Neutrophil (primary cell): ENCODE results near the gene XYLT1.
A peak's percentile ranks its signal among the peaks of the same experiment; 100 is the strongest.

ENCODE experiments used
- H3K27ac ChIP-seq: fragments of 200-600 bp; sonication (generic); 2 replicates; pipeline ENCODE4 v1.5.1; 2016; ENCODE audit warnings: mild to moderate bottlenecking, moderate library complexity
- H3K27me3 ChIP-seq: fragments of 200-600 bp; sonication (generic); 2 replicates; pipeline ENCODE4 v1.6.0; 2016; ENCODE audit warnings: mild to moderate bottlenecking
- H3K36me3 ChIP-seq: fragments of 200-600 bp; sonication (generic); 2 replicates; pipeline ENCODE4 v1.5.1; 2017
- H3K4me1 ChIP-seq, 2 experiments: fragments of 200-600 bp in 1 of 2; sonication (generic) in 1 of 2; 1 replicate in 1 of 2; 2 replicates in 1 of 2; pipeline versions ENCODE4 v1.5.1 to v1.6.1; 2013 to 2016; ENCODE audit warnings: low read depth in 1 of 2, low read length in 1 of 2, mild to moderate bottlenecking in 1 of 2, moderate library complexity in 1 of 2; ENCODE audit not compliant: control insufficient read depth in 1 of 2, insufficient read depth in 1 of 2
- H3K4me3 ChIP-seq, 2 experiments: fragments of 200-600 bp in 1 of 2; sonication (generic) in 1 of 2; 1 replicate in 1 of 2; 2 replicates in 1 of 2; pipeline ENCODE4 v1.5.1; 2013 to 2016; ENCODE audit warnings: low read depth in 1 of 2, low read length in 1 of 2, mild to moderate bottlenecking in 1 of 2, moderate library complexity in 1 of 2
- H3K9me3 ChIP-seq: fragments of 200-600 bp; sonication (generic); 2 replicates; pipeline ENCODE4 v1.5.1; 2016
- CTCF ChIP-seq: fragments of 200-600 bp; sonication (generic); IDR thresholded peaks from 2 replicates; pipeline ENCODE4 v1.5.1; 2016; ENCODE audit warnings: antibody characterized with exemption

The XYLT1 gene

GRCh38 chr16:17365591-17366298, 105.0 kb downstream of the XYLT1 start:
- no peaks in the 10 kb centered on the region for H3K9me3 ChIP-seq
- H3K27ac ChIP-seq = peak overlapping the region; percentile 42
- H3K4me3 ChIP-seq = no peak overlapping the region
- TF ChIP-seq CTCF = no peak
- H3K27me3 ChIP-seq = no peaks in the 10 kb centered on the region
- no peaks in the 10 kb centered on the region for H3K36me3 ChIP-seq
- peaks cover 63 to 87% of the 10 kb centered on the region in 2 experiments for H3K4me1 ChIP-seq

- TF ChIP-seq CTCF = no peak
- Histone ChIP-seq H3K36me3 (no peaks in the 10 kb centered on the region), H3K27me3 (no peaks in the 10 kb centered on the region), H3K4me3 (no peak overlapping the region), H3K27ac (peak overlapping the region; percentile 42), H3K9me3 (no peaks in the 10 kb centered on the region), H3K4me1 (peaks cover 63 to 87% of the 10 kb centered on the region in 2 experiments)
Observed at GRCh38 chr16:17365211-17365541, 105.6 kb downstream of the XYLT1 start.

- H3K4me3 ChIP-seq = no peak overlapping the region
- no peak for TF ChIP-seq CTCF
- H3K36me3 ChIP-seq = no peaks in the 10 kb centered on the region
- peak overlapping the region; percentile 42 for H3K27ac ChIP-seq
- H3K4me1 ChIP-seq = peaks cover 63 to 87% of the 10 kb centered on the region in 2 experiments
- no peaks in the 10 kb centered on the region for H3K27me3 ChIP-seq
- H3K9me3 ChIP-seq = no peaks in the 10 kb centered on the region
Observed at GRCh38 chr16:17364319-17365210, 106.2 kb downstream of the XYLT1 start.

- Histone ChIP-seq H3K4me1 (peaks cover 63 to 87% of the 10 kb centered on the region in 2 experiments), H3K9me3 (no peaks in the 10 kb centered on the region), H3K27me3 (no peaks in the 10 kb centered on the region), H3K27ac (no peak overlapping the region), H3K4me3 (no peak overlapping the region), H3K36me3 (no peaks in the 10 kb centered on the region)
- TF ChIP-seq CTCF = no peak
Observed at GRCh38 chr16:17362946-17363345, 107.8 kb downstream of the XYLT1 start.

- Histone ChIP-seq H3K9me3 (no peaks in the 10 kb centered on the region), H3K4me3 (no peak overlapping the region), H3K4me1 (peaks cover 70 to 87% of the 10 kb centered on the region in 2 experiments), H3K27ac (peak overlapping the region; percentile 86), H3K36me3 (no peaks in the 10 kb centered on the region), H3K27me3 (no peaks in the 10 kb centered on the region)
- TF ChIP-seq CTCF = no peak
Observed at GRCh38 chr16:17362183-17362582, 108.6 kb downstream of the XYLT1 start.
